ENCODE data around the gene TOR1B.

Gene TOR1B

GRCh38 chr9:129849901-129850300, 46.9 kb downstream of the TOR1B start:
- no peak for DNase-seq

GRCh38 chr9:129850821-129851550, 48.0 kb downstream of the TOR1B start:
- DNase-seq = no peak

GRCh38 chr9:129851821-129852220, 48.8 kb downstream of the TOR1B start:
- no peak for DNase-seq

- no peak for DNase-seq
These were observed 49.6 kb downstream of the TOR1B start for GRCh38 chr9:129852579-129852978.

GRCh38 chr9:129853614-129854013, 50.6 kb downstream of the TOR1B start:
- DNase-seq = no peak

GRCh38 chr9:129854588-129855110, 51.7 kb downstream of the TOR1B start:
- no peak for DNase-seq

GRCh38 chr9:129857207-129857606, 54.2 kb downstream of the TOR1B start:
- no peak for DNase-seq

- DNase-seq = no peak
These were observed 55.4 kb downstream of the TOR1B start for GRCh38 chr9:129858167-129858962.

All from NCI-H524 (cell line).